Hepatocyte (in vitro differentiated cells): ENCODE data around the gene NLK. TPM values are rescaled to one million over a fixed set of nuclear protein-coding genes. Genes with fewer than 3 reads are reported as not detected.

Source experiments
- DNase-seq: peaks from one replicate; pipeline ENCODE4 v3.0.0-alpha.2; 2016; ENCODE audit warnings: low spot score
- H2AFZ ChIP-seq: fragments of 200-600 bp; sonication (generic); 2 replicates; pipeline ENCODE4 v1.6.0; 2016; ENCODE audit warnings: antibody characterized with exemption, mild to moderate bottlenecking
- H3K27ac ChIP-seq: fragments of 200-600 bp; sonication (generic); 2 replicates; pipeline ENCODE4 v1.5.1; 2016; ENCODE audit warnings: mild to moderate bottlenecking
- H3K27me3 ChIP-seq: fragments of 200-600 bp; sonication (generic); 2 replicates; pipeline ENCODE4 v1.6.1; 2016
- H3K36me3 ChIP-seq: fragments of 200-600 bp; sonication (generic); replicated peaks from 2 replicates; pipeline ENCODE4 v1.5.1; 2016; ENCODE audit warnings: low read depth; ENCODE audit not compliant: insufficient read depth
- H3K4me1 ChIP-seq: fragments of 200-600 bp; sonication (generic); 2 replicates; pipeline ENCODE4 v1.5.1; 2016; ENCODE audit warnings: mild to moderate bottlenecking, moderate library complexity; ENCODE audit not compliant: insufficient read depth
- H3K4me2 ChIP-seq: fragments of 200-600 bp; sonication (generic); 2 replicates; pipeline ENCODE4 v1.6.0; 2016
- H3K4me3 ChIP-seq: fragments of 200-600 bp; sonication (generic); 2 replicates; pipeline ENCODE4 v1.5.1; 2016; ENCODE audit warnings: mild to moderate bottlenecking
- H3K79me2 ChIP-seq: fragments of 200-600 bp; sonication (generic); 2 replicates; pipeline ENCODE4 v1.6.0; 2017; ENCODE audit warnings: mild to moderate bottlenecking
- H3K9me2 ChIP-seq: fragments of 200-600 bp; sonication (generic); replicated peaks from 2 replicates; pipeline ENCODE4 v1.6.0; 2017; ENCODE audit warnings: mild to moderate bottlenecking; ENCODE audit not compliant: insufficient read depth
- H3K9me3 ChIP-seq: fragments of 200-600 bp; sonication (generic); 2 replicates; pipeline ENCODE4 v1.5.1; 2016; ENCODE audit warnings: low read depth, mild to moderate bottlenecking
- H4K20me1 ChIP-seq: fragments of 200-600 bp; sonication (generic); 2 replicates; pipeline ENCODE4 v1.6.0; 2016; ENCODE audit warnings: mild to moderate bottlenecking; ENCODE audit not compliant: insufficient read depth, poor library complexity, severe bottlenecking
- CTCF ChIP-seq: fragments of 200-600 bp; sonication (generic); IDR thresholded peaks from 2 replicates; pipeline ENCODE4 v1.5.1; 2016; ENCODE audit warnings: antibody characterized with exemption, mild to moderate bottlenecking; ENCODE audit not compliant: poor library complexity
- EZH2 ChIP-seq: fragments of 200-600 bp; sonication (generic); IDR thresholded peaks from 2 replicates; pipeline ENCODE4 v1.6.1; 2016; ENCODE audit warnings: antibody characterized with exemption, mild to moderate bottlenecking, borderline replicate concordance
- EZH2phosphoT487 ChIP-seq: fragments of 200-600 bp; sonication (generic); IDR thresholded peaks from one replicate; pipeline ENCODE4 v1.6.1; 2018; ENCODE audit warnings: antibody characterized with exemption, mild to moderate bottlenecking, low read depth, moderate library complexity; ENCODE audit not compliant: unreplicated experiment, severe bottlenecking
- WGBS: methylation state at CpG from one replicate; pipeline ENCODE4 v1.1.6; 2016; ENCODE audit warnings: low lambda C conversion rate; ENCODE audit errors: missing lambda C conversion rate; 5-methylcytosine and 5-hydroxymethylcytosine counted together
- polyA plus RNA-seq: library from polyadenylated mRNA; unstranded; fragments of >200 nt; fragmentation: Nextera tagmentation; extraction: Ambion mirVana; gene quantifications from 2 replicates; pipeline ENCODE4 v1.2.1, GENCODE V29; 2016
- total RNA-seq: library from RNA; depleted of rRNA; stranded (reverse); fragments of >200 nt; gene quantifications from 2 replicates; pipeline ENCODE4 v1.2.3, GENCODE V29; 2014

Gene NLK
- total and polyA plus RNA-seq, 2 experiments from 2014 or later: 5.2 to 24.9 TPM

GRCh38 chr17:28178800-28179199 lies 136.3 kb downstream of the NLK start:
- peaks cover 5% of the 10 kb centered on the region for H3K4me1 ChIP-seq
- H3K27ac ChIP-seq: no peak overlapping the region
- no peaks in the 10 kb centered on the region for H3K27me3 ChIP-seq
- no peaks in the 10 kb centered on the region for H4K20me1 ChIP-seq
- H3K4me3 ChIP-seq: no peak overlapping the region
- no peak overlapping the region for H3K4me2 ChIP-seq
- no peak for TF ChIP-seq EZH2phosphoT487
- no peak for TF ChIP-seq EZH2
- no peak for TF ChIP-seq CTCF
- no peak overlapping the region for H2AFZ ChIP-seq
- H3K9me2 ChIP-seq: no peaks in the 10 kb centered on the region
- no peaks in the 10 kb centered on the region for H3K79me2 ChIP-seq
- WGBS: 90% methylated on average over 3 of the region's 3 CpGs
- H3K36me3 ChIP-seq: no peaks in the 10 kb centered on the region
- DNase-seq: no peak
- H3K9me3 ChIP-seq: no peaks in the 10 kb centered on the region

- no peaks in the 10 kb centered on the region for H3K9me3 ChIP-seq
- H3K4me1 ChIP-seq: no peaks in the 10 kb centered on the region
- no peaks in the 10 kb centered on the region for H3K79me2 ChIP-seq
- no peak for TF ChIP-seq EZH2
- TF ChIP-seq EZH2phosphoT487: no peak
- TF ChIP-seq CTCF: no peak
- no peak for DNase-seq
- no peak overlapping the region for H3K4me3 ChIP-seq
- 70% methylated on average over 1 of the region's 1 CpG for WGBS
- no peak overlapping the region for H3K4me2 ChIP-seq
- H2AFZ ChIP-seq: no peak overlapping the region
- H3K27me3 ChIP-seq: no peaks in the 10 kb centered on the region
- no peak overlapping the region for H3K27ac ChIP-seq
- H4K20me1 ChIP-seq: no peaks in the 10 kb centered on the region
- no peaks in the 10 kb centered on the region for H3K9me2 ChIP-seq
- H3K36me3 ChIP-seq: no peaks in the 10 kb centered on the region
Measured at GRCh38 chr17:28180449-28180848, 138.0 kb downstream of the NLK start.

- Histone ChIP-seq H2AFZ (no peak overlapping the region), H3K4me1 (no peaks in the 10 kb centered on the region), H3K27ac (no peak overlapping the region), H3K36me3 (peaks cover 4% of the 10 kb centered on the region), H3K9me2 (no peaks in the 10 kb centered on the region), H3K27me3 (no peaks in the 10 kb centered on the region), H4K20me1 (no peaks in the 10 kb centered on the region), H3K9me3 (no peaks in the 10 kb centered on the region), H3K4me3 (no peak overlapping the region), H3K79me2 (no peaks in the 10 kb centered on the region), H3K4me2 (no peak overlapping the region)
- 96% methylated on average over 9 of the region's 9 CpGs for WGBS
- DNase-seq: no peak
- no peak for TF ChIP-seq EZH2
- no peak for TF ChIP-seq CTCF
- no peak for TF ChIP-seq EZH2phosphoT487
Measured at GRCh38 chr17:28181568-28181967, 139.1 kb downstream of the NLK start.

GRCh38 chr17:28182559-28182958 lies 140.1 kb downstream of the NLK start:
- H3K27me3 ChIP-seq: no peaks in the 10 kb centered on the region
- no peak for DNase-seq
- no peak overlapping the region for H3K4me3 ChIP-seq
- 39% methylated on average over 1 of the region's 1 CpG for WGBS
- no peaks in the 10 kb centered on the region for H3K9me2 ChIP-seq
- no peaks in the 10 kb centered on the region for H3K4me1 ChIP-seq
- no peak overlapping the region for H3K27ac ChIP-seq
- H2AFZ ChIP-seq: no peak overlapping the region
- H3K36me3 ChIP-seq: peaks cover 4% of the 10 kb centered on the region
- H3K4me2 ChIP-seq: no peak overlapping the region
- H4K20me1 ChIP-seq: no peaks in the 10 kb centered on the region
- H3K79me2 ChIP-seq: no peaks in the 10 kb centered on the region
- no peak for TF ChIP-seq CTCF
- no peaks in the 10 kb centered on the region for H3K9me3 ChIP-seq
